ENCODE data around the gene ARHGAP27. TPM values are rescaled to one million over a fixed set of nuclear protein-coding genes. Genes with fewer than 3 reads are reported as not detected.

ARHGAP27 gene
- polyA plus RNA-seq, 1 experiment, result 2.3 TPM

GRCh38 chr17:45438931-45439610 is 6.4 kb upstream of the ARHGAP27 start:
- TF ChIP-seq CTCF (IDR thresholded peaks at IDR 0.05; ENCODE audit: insufficient read depth, low read depth, low read length), result no peak
- CTCF ChIA-PET, result no interaction called here
- POLR2A ChIA-PET, result no interaction called here

GRCh38 chr17:45437465-45438283 is 5.0 kb upstream of the ARHGAP27 start:
- TF ChIP-seq CTCF (IDR thresholded peaks at IDR 0.05; ENCODE audit: insufficient read depth, low read depth, low read length), result no peak
- ChIA-PET CTCF (no interaction called here), POLR2A (no interaction called here)
- no peak for DNase-seq (ENCODE audit: low read depth)
- Histone ChIP-seq H3K4me3 (ENCODE audit: low read depth, low read length) (no peak overlapping the region), H3K27me3 (ENCODE audit: control insufficient read depth, insufficient read depth, low read length) (no peaks in the 10 kb centered on the region), H3K36me3 (ENCODE audit: control insufficient read depth, insufficient read depth, low read length) (peaks cover 8% of the 10 kb centered on the region)

More at GRCh38 chr17:45438931-45439610, 6.4 kb upstream of the ARHGAP27 start:
- no peak overlapping the region for H3K4me3 ChIP-seq (ENCODE audit: low read depth, low read length)
- H3K36me3 ChIP-seq (ENCODE audit: control insufficient read depth, insufficient read depth, low read length), result peaks cover 8% of the 10 kb centered on the region
- H3K27me3 ChIP-seq (ENCODE audit: control insufficient read depth, insufficient read depth, low read length), result no peaks in the 10 kb centered on the region
- DNase-seq (ENCODE audit: low read depth), result no peak

- Histone ChIP-seq H3K36me3 (ENCODE audit: control insufficient read depth, insufficient read depth, low read length) (peaks cover 8% of the 10 kb centered on the region), H3K27me3 (ENCODE audit: control insufficient read depth, insufficient read depth, low read length) (no peaks in the 10 kb centered on the region), H3K4me3 (ENCODE audit: low read depth, low read length) (no peak overlapping the region)
- ChIA-PET CTCF (no interaction called here), POLR2A (no interaction called here)
- no peak for TF ChIP-seq CTCF (IDR thresholded peaks at IDR 0.05; ENCODE audit: insufficient read depth, low read depth, low read length)
- DNase-seq (ENCODE audit: low read depth), result no peak
These were observed 4.2 kb upstream of the ARHGAP27 start for GRCh38 chr17:45436625-45437464.

- peaks cover 8% of the 10 kb centered on the region for H3K36me3 ChIP-seq (ENCODE audit: control insufficient read depth, insufficient read depth, low read length)
- no peaks in the 10 kb centered on the region for H3K27me3 ChIP-seq (ENCODE audit: control insufficient read depth, insufficient read depth, low read length)
- no peak overlapping the region for H3K4me3 ChIP-seq (ENCODE audit: low read depth, low read length)
- DNase-seq (ENCODE audit: low read depth), result no peak
- TF ChIP-seq CTCF (IDR thresholded peaks at IDR 0.05; ENCODE audit: insufficient read depth, low read depth, low read length), result no peak
- ChIA-PET POLR2A (no interaction called here), CTCF (no interaction called here)
These were observed 3.5 kb upstream of the ARHGAP27 start for GRCh38 chr17:45436161-45436560.

GRCh38 chr17:45435481-45435880 is 2.8 kb upstream of the ARHGAP27 start:
- TF ChIP-seq CTCF (IDR thresholded peaks at IDR 0.05; ENCODE audit: insufficient read depth, low read depth, low read length), result no peak
- Histone ChIP-seq H3K27me3 (ENCODE audit: control insufficient read depth, insufficient read depth, low read length) (peaks cover 4% of the 10 kb centered on the region), H3K36me3 (ENCODE audit: control insufficient read depth, insufficient read depth, low read length) (peaks cover 5% of the 10 kb centered on the region), H3K4me3 (ENCODE audit: low read depth, low read length) (no peak overlapping the region)
- POLR2A ChIA-PET, result no interaction called here
- CTCF ChIA-PET, result no interaction called here
- no peak for DNase-seq (ENCODE audit: low read depth)

Data from BJ (cell line).